RWPE2 (cell line): ENCODE results near the gene BCL6.

Source experiments
- ATAC-seq: fragments of 200-7000 bp; cut with Tn5 transposase; 3 replicates; pipeline ENCODE4 v1.9.1; 2021; ENCODE audit warnings: low read depth
- DNase-seq: peaks from one replicate; pipeline ENCODE4 v3.0.0-alpha.2; 2020; ENCODE audit warnings: low spot score
- H3K27ac ChIP-seq: fragments of 450-650 bp; 2 replicates; pipeline ENCODE4 v1.5.1; 2017; ENCODE audit warnings: mild to moderate bottlenecking; ENCODE audit not compliant: poor library complexity, severe bottlenecking
- H3K27me3 ChIP-seq: fragments of 250-450 bp; sonication (Bioruptor Pico); 2 replicates; pipeline ENCODE4 v1.5.1; 2021; ENCODE audit warnings: mild to moderate bottlenecking, moderate library complexity; ENCODE audit not compliant: insufficient read depth, poor library complexity, severe bottlenecking
- H3K36me3 ChIP-seq: fragments of 250-450 bp; sonication (Bioruptor Pico); 2 replicates; pipeline ENCODE4 v1.5.1; 2020; ENCODE audit warnings: low read depth, mild to moderate bottlenecking, moderate library complexity
- H3K4me1 ChIP-seq: fragments of 250-450 bp; sonication (Bioruptor Pico); 2 replicates; pipeline ENCODE4 v1.5.1; 2021; ENCODE audit warnings: mild to moderate bottlenecking, moderate library complexity; ENCODE audit not compliant: insufficient read depth, poor library complexity, severe bottlenecking
- H3K4me3 ChIP-seq: fragments of 250-450 bp; sonication (Bioruptor Pico); 2 replicates; pipeline ENCODE4 v1.5.1; 2021; ENCODE audit warnings: mild to moderate bottlenecking, moderate library complexity; ENCODE audit not compliant: severe bottlenecking
- H3K9me3 ChIP-seq: fragments of 250-450 bp; sonication (Bioruptor Pico); 2 replicates; pipeline ENCODE4 v1.5.1; 2021; ENCODE audit warnings: mild to moderate bottlenecking, moderate library complexity; ENCODE audit not compliant: severe bottlenecking
- TF ChIP-seq, protein P1 (sequence below): fragments of 450-650 bp; IDR thresholded peaks from one replicate; pipeline ENCODE4 v1.5.1; 2017; ENCODE audit warnings: mild to moderate bottlenecking, moderate library complexity; ENCODE audit not compliant: poor library complexity, severe bottlenecking

The BCL6 gene

DNA sequence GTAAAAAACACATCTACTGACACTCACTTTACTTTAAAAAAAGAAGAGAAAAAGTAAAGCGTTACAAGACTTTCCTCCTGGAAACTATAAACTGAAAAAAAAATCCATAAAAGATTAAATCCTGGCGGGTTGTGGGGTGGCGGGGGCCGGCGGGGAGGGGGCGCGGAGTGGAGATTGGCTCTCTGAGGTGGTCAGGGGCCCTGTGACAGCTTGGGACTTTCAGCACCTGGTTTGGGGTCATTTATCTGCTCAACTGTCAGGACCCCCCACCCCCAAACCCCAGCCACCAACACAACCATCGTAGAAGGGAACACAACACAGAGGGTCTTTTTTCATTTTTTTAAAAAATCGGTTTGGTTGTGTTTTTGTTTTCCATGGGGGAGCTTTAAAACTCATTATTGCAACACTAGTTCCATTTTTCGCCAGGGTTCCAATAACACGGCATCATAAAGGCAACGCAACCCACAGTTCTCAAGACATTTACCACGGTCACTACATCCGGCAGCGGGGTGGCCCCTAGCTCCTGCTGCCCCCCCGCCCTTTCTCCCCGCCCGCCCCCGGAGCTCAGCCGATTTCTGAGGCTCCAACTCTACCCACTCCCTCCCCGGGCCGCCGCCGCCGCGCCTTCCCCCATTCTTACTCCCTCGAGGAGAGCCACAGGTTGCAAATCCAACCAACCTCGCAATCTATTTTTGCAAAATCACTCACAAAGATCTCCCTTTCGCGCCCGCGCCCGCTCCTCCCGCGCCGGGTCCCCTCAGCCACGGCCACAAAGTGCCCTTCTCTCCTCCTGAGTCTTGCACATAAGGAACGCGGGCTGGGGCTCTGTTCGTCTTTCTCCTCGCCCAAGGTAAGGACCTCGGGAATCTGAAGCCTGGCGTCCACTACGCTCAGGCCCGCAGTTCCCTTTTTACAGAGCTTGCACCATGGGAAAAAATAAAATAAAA is 1.8 kb downstream of the BCL6 start:
- no peaks in the 10 kb centered on the region for H3K36me3 ChIP-seq
- DNase-seq: no peak
- H3K9me3 ChIP-seq: no peaks in the 10 kb centered on the region
- ATAC-seq: no peak
- no peaks in the 10 kb centered on the region for H3K27me3 ChIP-seq
- peak overlapping the region; percentile 74 for H3K27ac ChIP-seq
- H3K4me3 ChIP-seq: peak overlapping the region; percentile 48
- TF ChIP-seq, protein P1, sequence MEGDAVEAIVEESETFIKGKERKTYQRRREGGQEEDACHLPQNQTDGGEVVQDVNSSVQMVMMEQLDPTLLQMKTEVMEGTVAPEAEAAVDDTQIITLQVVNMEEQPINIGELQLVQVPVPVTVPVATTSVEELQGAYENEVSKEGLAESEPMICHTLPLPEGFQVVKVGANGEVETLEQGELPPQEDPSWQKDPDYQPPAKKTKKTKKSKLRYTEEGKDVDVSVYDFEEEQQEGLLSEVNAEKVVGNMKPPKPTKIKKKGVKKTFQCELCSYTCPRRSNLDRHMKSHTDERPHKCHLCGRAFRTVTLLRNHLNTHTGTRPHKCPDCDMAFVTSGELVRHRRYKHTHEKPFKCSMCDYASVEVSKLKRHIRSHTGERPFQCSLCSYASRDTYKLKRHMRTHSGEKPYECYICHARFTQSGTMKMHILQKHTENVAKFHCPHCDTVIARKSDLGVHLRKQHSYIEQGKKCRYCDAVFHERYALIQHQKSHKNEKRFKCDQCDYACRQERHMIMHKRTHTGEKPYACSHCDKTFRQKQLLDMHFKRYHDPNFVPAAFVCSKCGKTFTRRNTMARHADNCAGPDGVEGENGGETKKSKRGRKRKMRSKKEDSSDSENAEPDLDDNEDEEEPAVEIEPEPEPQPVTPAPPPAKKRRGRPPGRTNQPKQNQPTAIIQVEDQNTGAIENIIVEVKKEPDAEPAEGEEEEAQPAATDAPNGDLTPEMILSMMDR: no peak
- peaks cover 24% of the 10 kb centered on the region for H3K4me1 ChIP-seq

DNA sequence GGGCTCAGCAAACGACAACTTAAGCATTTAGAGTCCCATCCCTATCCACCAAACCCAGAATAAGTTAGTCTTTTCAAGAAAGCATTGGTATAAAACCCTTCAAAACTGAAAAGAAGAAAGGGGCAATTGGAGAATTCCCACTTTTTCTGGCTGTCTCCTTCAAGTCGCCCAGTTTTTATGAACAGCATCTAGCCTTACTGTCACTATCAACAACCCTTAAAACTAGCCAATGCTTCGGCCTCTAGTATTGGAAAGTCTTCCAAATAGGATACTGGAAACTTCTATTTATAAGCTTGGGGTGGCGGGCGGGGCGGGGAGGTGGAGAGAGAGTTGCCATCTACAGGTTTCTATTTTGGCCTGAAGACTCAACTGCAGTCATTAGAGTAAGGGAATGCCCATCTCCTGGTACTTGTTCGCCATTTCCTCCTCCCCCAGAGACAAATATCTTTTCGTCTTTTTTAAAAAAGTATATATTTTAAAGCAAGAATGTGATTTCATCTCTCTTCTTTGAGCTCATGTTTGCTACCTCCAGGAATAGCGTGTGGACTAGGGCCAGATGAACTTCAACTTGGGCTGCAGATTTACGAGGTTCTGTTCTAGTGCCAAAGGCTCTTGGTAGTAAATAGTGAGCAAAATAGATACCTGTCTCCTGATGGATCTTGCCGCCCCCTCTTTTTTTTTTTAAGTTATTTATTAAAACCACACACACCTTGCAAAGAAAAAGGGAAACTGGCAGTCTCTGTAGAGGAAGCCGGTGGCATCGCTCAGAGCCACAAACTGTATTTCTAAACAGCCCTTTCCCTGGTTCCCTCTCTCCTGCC is 2.7 kb downstream of the BCL6 start:
- Histone ChIP-seq H3K36me3 (no peaks in the 10 kb centered on the region), H3K27me3 (no peaks in the 10 kb centered on the region), H3K27ac (peak overlapping the region; percentile 74), H3K4me1 (peaks cover 24% of the 10 kb centered on the region), H3K9me3 (no peaks in the 10 kb centered on the region), H3K4me3 (peak overlapping the region; percentile 48)
- TF ChIP-seq, protein P1: peak; percentile 74
- DNase-seq: no peak
- ATAC-seq: no peak

DNA sequence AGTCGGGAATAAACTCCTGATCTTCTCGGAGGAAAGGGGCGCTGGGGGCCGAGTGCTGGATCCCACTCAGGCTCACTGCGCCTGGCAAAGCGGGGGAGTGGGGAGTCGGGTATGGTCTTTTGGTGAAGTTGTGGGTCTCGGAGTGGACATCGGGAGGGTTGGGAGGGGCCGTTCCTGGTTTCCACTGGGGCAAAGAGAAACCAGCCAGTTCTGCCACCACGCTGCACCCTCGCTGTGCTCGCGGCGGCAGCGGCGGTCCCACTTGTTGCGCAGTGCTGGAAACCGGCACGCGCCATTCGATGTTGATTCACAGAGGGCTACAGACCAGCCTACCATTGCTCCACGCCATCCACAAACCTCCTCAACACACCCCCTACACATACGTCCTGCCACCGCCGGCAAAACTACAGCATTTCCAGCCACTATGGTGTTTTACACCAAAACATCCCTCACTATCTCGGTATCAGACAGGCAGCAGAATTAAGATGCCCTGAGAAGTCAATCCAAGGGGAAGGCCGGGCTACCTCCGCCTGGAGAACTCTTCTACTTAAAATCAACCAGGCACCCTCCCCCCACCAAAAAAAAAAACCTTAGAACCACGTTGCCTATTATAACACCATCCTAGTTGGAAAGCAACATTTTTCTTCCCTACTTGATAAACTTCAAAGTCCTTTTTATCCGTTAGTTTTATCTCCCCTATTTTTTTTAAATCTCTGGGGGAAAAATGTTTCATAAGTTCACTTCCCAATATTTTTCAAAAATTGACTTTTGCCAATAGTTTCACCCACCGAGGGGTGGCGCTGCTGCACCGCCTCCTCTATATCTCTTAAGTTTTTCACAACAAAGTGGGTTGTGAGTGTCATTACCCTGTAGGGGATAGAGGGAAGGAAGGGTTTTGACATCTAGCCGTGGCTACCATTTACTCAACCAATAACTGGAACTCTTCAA is 3.6 kb downstream of the BCL6 start:
- H3K27me3 ChIP-seq: no peaks in the 10 kb centered on the region
- peak overlapping the region; percentile 74 for H3K27ac ChIP-seq
- H3K36me3 ChIP-seq: no peaks in the 10 kb centered on the region
- ATAC-seq: peak; percentile 20; the same call in 2 of the 3 replicates
- TF ChIP-seq, protein P1: peak; percentile 92
- H3K9me3 ChIP-seq: no peaks in the 10 kb centered on the region
- peaks cover 28% of the 10 kb centered on the region for H3K4me1 ChIP-seq
- H3K4me3 ChIP-seq: peak overlapping the region; percentile 41
- DNase-seq: peak; percentile 64

GRCh38 chr3:187740421-187741399 is 4.6 kb downstream of the BCL6 start:
- H3K9me3 ChIP-seq: no peaks in the 10 kb centered on the region
- TF ChIP-seq, protein P1: peak; percentile 84
- peak overlapping the region; percentile 41 for H3K4me3 ChIP-seq
- H3K27ac ChIP-seq: peak overlapping the region; percentile 74
- peaks cover 29% of the 10 kb centered on the region for H3K4me1 ChIP-seq
- DNase-seq (peak; percentile 55), ATAC-seq (no peak)
- H3K36me3 ChIP-seq: no peaks in the 10 kb centered on the region
- no peaks in the 10 kb centered on the region for H3K27me3 ChIP-seq
